IPS-18a (cell line): ENCODE results near the gene ZNF444.

ENCODE experiments used
- H3K27ac ChIP-seq: one replicate; pipeline ENCODE4 v1.5.1; 2013; ENCODE audit warnings: low read length
- H3K27me3 ChIP-seq: one replicate; pipeline ENCODE4 v1.6.1; 2013; ENCODE audit warnings: mild to moderate bottlenecking, low read length; ENCODE audit not compliant: control insufficient read depth, insufficient read depth
- H3K36me3 ChIP-seq: one replicate; pipeline ENCODE4 v1.6.1; 2013; ENCODE audit warnings: low read depth, low read length; ENCODE audit not compliant: control insufficient read depth
- H3K4me1 ChIP-seq: one replicate; pipeline ENCODE4 v1.6.1; 2013; ENCODE audit warnings: low read depth, low read length; ENCODE audit not compliant: control insufficient read depth
- H3K4me3 ChIP-seq: one replicate; pipeline ENCODE4 v1.5.1; 2013; ENCODE audit warnings: low read length
- H3K9ac ChIP-seq: one replicate; pipeline ENCODE4 v1.6.1; 2013; ENCODE audit warnings: mild to moderate bottlenecking, low read length, moderate library complexity
- H3K9me3 ChIP-seq: one replicate; pipeline ENCODE4 v1.6.1; 2013; ENCODE audit warnings: low read depth, low read length; ENCODE audit not compliant: control insufficient read depth

ZNF444 gene

DNA sequence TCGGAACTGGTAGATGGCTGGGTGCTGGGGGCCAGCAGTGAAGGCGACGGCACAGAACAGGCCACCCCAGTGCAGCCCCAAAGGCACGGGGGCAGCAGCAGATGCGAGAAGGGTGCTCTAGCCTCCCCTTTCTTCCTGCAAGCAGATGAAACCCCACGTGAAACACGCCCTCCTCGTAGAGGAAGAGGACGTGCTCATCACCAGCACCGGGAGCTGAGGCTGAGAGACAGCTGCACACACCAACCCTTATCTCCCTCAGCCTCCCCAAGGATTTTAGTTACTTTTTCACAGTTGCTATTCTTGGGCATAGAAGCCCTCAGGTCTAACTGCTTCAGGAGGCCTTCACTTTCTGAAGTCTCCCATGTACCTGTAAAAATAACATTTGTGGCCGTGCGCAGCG lies 31.9 kb upstream of the ZNF444 start:
- Histone ChIP-seq H3K9ac (no peak overlapping the region), H3K4me1 (peaks cover 35% of the 10 kb centered on the region), H3K36me3 (no peaks in the 10 kb centered on the region), H3K27ac (no peak overlapping the region), H3K9me3 (no peaks in the 10 kb centered on the region), H3K27me3 (no peaks in the 10 kb centered on the region), H3K4me3 (no peak overlapping the region)

DNA sequence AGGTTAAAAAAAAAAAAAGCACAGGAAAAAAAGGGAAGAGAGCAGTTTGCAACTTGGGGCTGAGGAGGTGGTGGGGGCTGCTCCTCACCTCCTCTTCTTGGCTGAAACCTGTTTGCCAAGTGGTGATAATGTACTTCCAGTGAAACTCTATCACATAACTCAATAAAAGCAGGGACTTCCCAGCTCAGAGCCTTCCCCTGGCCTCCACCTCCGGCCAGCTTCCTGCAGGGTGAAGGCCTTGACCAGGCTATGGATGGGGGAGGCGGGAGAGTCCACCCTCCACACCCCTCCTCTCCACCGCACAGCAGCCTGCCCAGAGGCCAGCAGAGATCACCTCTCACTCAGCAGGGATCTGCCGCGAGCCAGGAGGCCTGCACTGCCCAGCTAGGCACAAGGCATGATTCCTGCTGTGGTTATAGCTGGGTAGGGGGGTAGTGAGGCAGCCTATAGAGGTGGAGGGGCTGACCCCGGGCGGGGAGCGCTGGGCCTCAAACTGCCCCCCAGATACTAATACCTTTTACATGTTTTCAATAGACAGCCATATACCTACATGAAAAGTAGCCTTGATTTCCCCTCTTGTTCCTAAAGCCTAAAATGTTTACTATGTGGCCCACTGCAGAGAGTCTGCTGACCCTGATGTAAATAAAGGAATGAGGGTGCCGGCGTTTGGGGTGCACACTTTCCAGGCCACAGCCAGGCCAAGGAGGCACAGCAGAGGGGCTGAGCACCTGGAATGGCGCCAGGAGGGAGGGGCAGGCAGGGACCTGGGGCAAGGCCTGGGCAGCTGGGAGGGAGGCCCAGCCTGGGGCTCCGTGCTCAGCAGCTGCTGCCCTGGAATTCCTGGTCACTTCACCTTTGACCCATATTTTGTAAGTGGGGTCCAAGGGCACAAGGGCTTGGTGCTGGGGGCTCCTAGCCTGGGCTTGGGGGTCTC lies 30.3 kb upstream of the ZNF444 start:
- Histone ChIP-seq H3K27me3 (no peaks in the 10 kb centered on the region), H3K27ac (no peak overlapping the region), H3K9me3 (no peaks in the 10 kb centered on the region), H3K36me3 (no peaks in the 10 kb centered on the region), H3K4me3 (no peak overlapping the region), H3K4me1 (peaks cover 29% of the 10 kb centered on the region), H3K9ac (no peak overlapping the region)

GRCh38 chr19:56111601-56112312 lies 29.3 kb upstream of the ZNF444 start:
- H3K4me3 ChIP-seq: no peak overlapping the region
- H3K4me1 ChIP-seq: peaks cover 29% of the 10 kb centered on the region
- no peaks in the 10 kb centered on the region for H3K27me3 ChIP-seq
- no peaks in the 10 kb centered on the region for H3K9me3 ChIP-seq
- no peaks in the 10 kb centered on the region for H3K36me3 ChIP-seq
- no peak overlapping the region for H3K9ac ChIP-seq
- H3K27ac ChIP-seq: no peak overlapping the region

- Histone ChIP-seq H3K9me3 (no peaks in the 10 kb centered on the region), H3K4me1 (peaks cover 29% of the 10 kb centered on the region), H3K9ac (no peak overlapping the region), H3K27ac (no peak overlapping the region), H3K27me3 (no peaks in the 10 kb centered on the region), H3K4me3 (no peak overlapping the region), H3K36me3 (peaks cover 1% of the 10 kb centered on the region)
These were observed 28.8 kb upstream of the ZNF444 start for GRCh38 chr19:56112313-56112709.

DNA sequence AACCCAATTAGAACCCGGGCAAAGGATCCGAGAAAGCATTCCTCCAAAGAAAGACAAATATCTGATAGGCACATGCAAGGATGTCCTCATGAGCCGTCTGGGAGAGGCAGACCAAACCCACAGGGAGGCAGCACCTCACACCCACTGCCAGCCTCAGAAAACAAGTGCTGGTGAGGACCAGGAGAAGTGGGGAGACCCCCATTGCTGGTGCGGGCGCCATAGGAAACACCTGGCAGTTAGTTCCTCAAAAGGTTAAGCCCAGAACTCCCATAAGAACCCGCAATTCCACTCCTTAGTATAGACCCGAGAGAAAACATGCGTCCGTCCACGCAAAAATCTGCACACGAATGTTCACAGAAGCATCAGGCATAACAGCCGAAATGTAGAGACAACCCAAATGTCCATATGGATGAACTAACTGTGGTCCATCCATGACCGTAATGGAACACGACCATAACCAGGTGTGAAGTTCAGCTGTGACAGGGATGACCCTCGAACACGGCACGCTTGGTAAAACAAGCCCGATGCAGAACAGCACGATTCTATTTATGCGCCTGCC lies 27.9 kb upstream of the ZNF444 start:
- Histone ChIP-seq H3K9ac (no peak overlapping the region), H3K36me3 (peaks cover 8% of the 10 kb centered on the region), H3K27me3 (no peaks in the 10 kb centered on the region), H3K27ac (no peak overlapping the region), H3K4me3 (no peak overlapping the region), H3K4me1 (peaks cover 29% of the 10 kb centered on the region), H3K9me3 (no peaks in the 10 kb centered on the region)

DNA sequence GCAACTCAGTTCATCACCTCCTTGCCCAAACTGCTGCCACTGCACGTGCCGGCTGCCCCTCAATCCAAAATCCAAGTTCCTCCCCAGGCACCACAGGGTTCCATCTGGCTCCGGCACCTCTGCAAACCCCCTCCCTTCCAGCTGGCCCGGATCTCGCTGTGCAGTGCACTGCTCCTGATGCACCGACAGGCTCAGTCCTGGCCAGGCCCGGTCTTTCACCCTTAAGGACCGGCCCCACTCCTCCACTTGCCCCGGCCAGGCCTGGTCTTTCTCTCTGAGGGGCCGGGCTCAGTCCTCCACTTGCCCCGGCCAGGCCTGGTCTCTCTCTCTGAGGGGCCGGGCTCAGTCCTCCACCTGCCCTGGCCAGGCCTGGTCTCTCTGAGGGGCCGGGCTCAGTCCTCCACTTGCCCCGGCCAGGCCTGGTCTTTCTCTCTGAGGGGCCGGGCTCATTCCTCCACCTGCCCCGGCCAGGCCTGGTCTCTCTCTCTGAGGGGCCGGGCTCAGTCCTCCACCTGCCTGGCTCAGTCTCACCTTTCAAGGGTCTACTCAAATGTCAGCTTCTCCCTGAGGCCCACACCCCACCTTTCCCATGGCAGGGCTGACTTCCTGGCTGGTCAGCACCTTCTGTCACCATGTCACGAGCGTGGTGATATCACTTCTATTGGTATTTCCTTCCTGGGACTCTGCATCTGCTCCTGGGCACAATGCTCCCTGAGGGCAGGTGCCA lies 26.9 kb upstream of the ZNF444 start:
- Histone ChIP-seq H3K27ac (no peak overlapping the region), H3K36me3 (peaks cover 12% of the 10 kb centered on the region), H3K27me3 (no peaks in the 10 kb centered on the region), H3K4me1 (peaks cover 25% of the 10 kb centered on the region), H3K4me3 (no peak overlapping the region), H3K9me3 (no peaks in the 10 kb centered on the region), H3K9ac (no peak overlapping the region)

DNA sequence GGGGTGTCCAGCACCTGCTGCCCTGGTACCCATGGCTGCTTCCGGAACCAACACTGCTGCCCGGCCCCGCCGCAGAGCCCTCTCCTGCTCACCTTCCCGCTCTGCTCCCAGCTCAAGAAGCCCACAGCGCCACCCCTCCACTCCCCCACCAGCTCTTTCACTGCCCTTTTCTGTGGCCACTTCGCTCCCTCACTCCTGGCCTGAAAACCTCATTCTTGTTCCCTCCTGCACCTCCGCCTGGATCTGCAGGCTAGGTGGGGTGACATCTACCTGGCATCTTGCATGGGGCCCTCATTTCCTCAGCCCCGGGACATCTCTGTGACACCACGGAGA lies 26.3 kb upstream of the ZNF444 start:
- H3K9me3 ChIP-seq: no peaks in the 10 kb centered on the region
- H3K36me3 ChIP-seq: peaks cover 12% of the 10 kb centered on the region
- H3K9ac ChIP-seq: no peak overlapping the region
- no peaks in the 10 kb centered on the region for H3K27me3 ChIP-seq
- H3K27ac ChIP-seq: no peak overlapping the region
- no peak overlapping the region for H3K4me3 ChIP-seq
- peaks cover 25% of the 10 kb centered on the region for H3K4me1 ChIP-seq

DNA sequence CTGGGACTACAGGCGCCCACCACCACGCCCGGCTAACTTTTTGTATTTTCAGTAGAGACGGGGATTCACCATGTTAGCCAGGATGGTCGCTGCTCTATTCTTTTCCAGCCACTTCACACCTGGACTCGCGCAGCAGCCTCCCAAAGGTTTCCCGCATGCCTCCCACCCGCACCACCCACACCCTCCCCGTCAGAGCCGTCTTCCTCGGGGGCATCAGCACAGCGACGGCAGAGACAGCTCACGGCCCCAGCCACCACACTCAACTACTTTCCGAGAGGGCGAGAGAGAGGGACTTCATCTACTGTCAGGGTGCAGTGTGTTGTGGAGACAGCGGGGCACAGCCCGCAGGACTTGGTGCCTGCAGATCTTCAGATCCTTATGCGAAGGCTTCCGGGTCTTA lies 25.6 kb upstream of the ZNF444 start:
- no peaks in the 10 kb centered on the region for H3K9me3 ChIP-seq
- H3K4me1 ChIP-seq: peaks cover 25% of the 10 kb centered on the region
- no peak overlapping the region for H3K4me3 ChIP-seq
- no peak overlapping the region for H3K9ac ChIP-seq
- H3K27ac ChIP-seq: no peak overlapping the region
- H3K36me3 ChIP-seq: peaks cover 12% of the 10 kb centered on the region
- no peaks in the 10 kb centered on the region for H3K27me3 ChIP-seq

GRCh38 chr19:56116606-56117005 lies 24.5 kb upstream of the ZNF444 start:
- peaks cover 12% of the 10 kb centered on the region for H3K36me3 ChIP-seq
- H3K27ac ChIP-seq: no peak overlapping the region
- H3K9ac ChIP-seq: no peak overlapping the region
- H3K4me3 ChIP-seq: no peak overlapping the region
- H3K9me3 ChIP-seq: no peaks in the 10 kb centered on the region
- H3K4me1 ChIP-seq: peaks cover 16% of the 10 kb centered on the region
- H3K27me3 ChIP-seq: no peaks in the 10 kb centered on the region

- Histone ChIP-seq H3K4me1 (peaks cover 14% of the 10 kb centered on the region), H3K27ac (no peak overlapping the region), H3K36me3 (peaks cover 12% of the 10 kb centered on the region), H3K9me3 (no peaks in the 10 kb centered on the region), H3K4me3 (no peak overlapping the region), H3K9ac (no peak overlapping the region), H3K27me3 (no peaks in the 10 kb centered on the region)
These were observed 23.7 kb upstream of the ZNF444 start for GRCh38 chr19:56117376-56117884.

- peaks cover 12% of the 10 kb centered on the region for H3K4me1 ChIP-seq
- no peaks in the 10 kb centered on the region for H3K9me3 ChIP-seq
- no peaks in the 10 kb centered on the region for H3K27me3 ChIP-seq
- no peak overlapping the region for H3K9ac ChIP-seq
- peaks cover 12% of the 10 kb centered on the region for H3K36me3 ChIP-seq
- no peak overlapping the region for H3K27ac ChIP-seq
- no peak overlapping the region for H3K4me3 ChIP-seq
These were observed 23.2 kb upstream of the ZNF444 start for GRCh38 chr19:56117889-56118288.
